Measurements from ENCODE around the gene JMJD6.

The JMJD6 gene

DNA sequence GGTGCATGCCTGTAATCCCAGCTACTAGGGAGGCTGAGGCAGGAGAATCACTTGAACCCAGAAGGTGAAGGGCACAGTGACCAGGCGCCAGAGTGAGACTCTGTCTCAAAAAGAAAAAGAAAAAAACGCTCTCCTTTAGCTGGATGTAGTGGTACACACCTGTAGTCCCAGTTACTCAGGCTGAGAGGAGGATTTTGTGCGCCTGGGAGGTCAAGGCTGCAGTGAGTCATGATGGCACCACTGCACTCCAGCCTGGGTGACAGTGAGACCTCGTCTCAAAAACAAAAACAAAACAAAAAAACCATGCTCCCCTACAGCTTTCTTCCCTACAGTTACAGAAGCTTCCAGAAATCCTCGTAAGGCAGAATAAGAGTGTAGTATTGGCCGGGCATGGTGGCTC is 49.8 kb downstream of the JMJD6 start:
- H3K4me1 ChIP-seq (ENCODE audit: control insufficient read depth, insufficient read depth, low read length): peaks cover 30% of the 10 kb centered on the region

DNA sequence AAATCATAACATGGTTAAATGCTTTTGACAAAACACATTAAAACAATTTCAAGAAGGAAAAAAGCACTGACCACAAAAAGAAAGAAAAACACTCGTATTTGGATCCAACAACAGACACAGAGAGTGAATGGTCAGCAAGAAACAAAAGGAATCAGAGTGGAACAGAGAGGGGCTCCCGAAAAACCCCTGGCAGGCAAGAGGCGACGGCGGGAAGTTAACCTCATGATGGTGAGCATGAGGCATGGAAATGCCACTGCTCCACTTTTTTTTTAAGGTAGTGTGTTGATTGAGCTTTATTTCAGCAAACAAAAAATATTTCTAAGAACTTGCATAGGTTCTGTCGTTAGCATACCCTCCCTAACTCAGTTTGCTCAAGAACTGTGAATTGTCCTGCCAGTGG is 50.8 kb downstream of the JMJD6 start:
- Histone ChIP-seq H3K9me3 (ENCODE audit: control insufficient read depth, low read length) (no peaks in the 10 kb centered on the region), H3K27me3 (ENCODE audit: control insufficient read depth, insufficient read depth, low read length) (no peaks in the 10 kb centered on the region), H3K4me3 (ENCODE audit: low read length) (no peak overlapping the region), H3K4me1 (ENCODE audit: control insufficient read depth, insufficient read depth, low read length) (peaks cover 26% of the 10 kb centered on the region), H3K9ac (ENCODE audit: low read length) (no peak overlapping the region), H3K36me3 (ENCODE audit: control insufficient read depth, insufficient read depth, low read length) (no peaks in the 10 kb centered on the region)

More for the DNA sequence above, 49.8 kb downstream of the JMJD6 start:
- no peaks in the 10 kb centered on the region for H3K27me3 ChIP-seq (ENCODE audit: control insufficient read depth, insufficient read depth, low read length)
- no peak overlapping the region for H3K9ac ChIP-seq (ENCODE audit: low read length)
- H3K9me3 ChIP-seq (ENCODE audit: control insufficient read depth, low read length): no peaks in the 10 kb centered on the region
- H3K4me3 ChIP-seq (ENCODE audit: low read length): no peak overlapping the region
- H3K36me3 ChIP-seq (ENCODE audit: control insufficient read depth, insufficient read depth, low read length): no peaks in the 10 kb centered on the region

DNA sequence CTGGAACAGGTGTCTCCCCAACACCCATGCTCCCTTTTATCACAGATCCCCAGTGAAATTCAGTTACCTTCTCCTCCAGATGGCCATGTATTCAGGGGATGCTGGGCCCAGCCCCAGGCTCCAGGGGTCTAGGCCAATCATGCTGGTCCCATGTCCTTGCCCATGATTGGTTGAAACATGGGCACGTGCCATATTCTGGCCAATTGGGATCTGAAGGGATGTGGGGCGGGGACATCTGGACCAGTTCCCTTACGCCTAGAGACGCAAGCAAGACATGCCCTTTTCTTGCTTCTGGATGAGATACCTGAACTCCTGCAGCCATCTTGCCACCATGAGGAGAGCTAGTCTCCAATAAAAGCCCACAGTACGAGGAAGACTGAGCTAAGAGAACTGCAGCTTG is 51.8 kb downstream of the JMJD6 start:
- Histone ChIP-seq H3K36me3 (ENCODE audit: control insufficient read depth, insufficient read depth, low read length) (no peaks in the 10 kb centered on the region), H3K9ac (ENCODE audit: low read length) (no peak overlapping the region), H3K4me1 (ENCODE audit: control insufficient read depth, insufficient read depth, low read length) (peaks cover 32% of the 10 kb centered on the region), H3K9me3 (ENCODE audit: control insufficient read depth, low read length) (no peaks in the 10 kb centered on the region), H3K4me3 (ENCODE audit: low read length) (no peak overlapping the region), H3K27me3 (ENCODE audit: control insufficient read depth, insufficient read depth, low read length) (no peaks in the 10 kb centered on the region)

DNA sequence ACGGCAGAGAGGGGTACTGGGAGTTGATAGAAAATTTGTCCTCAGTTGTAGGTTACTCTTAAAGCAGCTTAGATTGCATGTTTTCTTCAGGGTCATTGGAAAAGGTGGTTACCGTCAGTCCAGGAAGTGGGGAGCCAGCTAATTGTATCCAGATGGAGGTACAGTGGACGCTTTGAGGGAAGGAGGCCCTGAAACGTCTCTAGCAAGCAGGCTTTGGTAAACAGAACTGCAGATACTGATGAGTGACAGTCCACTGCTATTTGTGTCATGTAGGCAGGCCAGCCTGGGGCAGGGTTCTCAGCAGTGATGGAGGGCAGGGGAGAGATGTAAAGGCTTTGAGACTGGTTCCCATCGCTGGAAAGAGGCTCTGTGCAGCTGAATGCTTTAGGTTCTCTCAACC is 52.7 kb downstream of the JMJD6 start:
- Histone ChIP-seq H3K4me1 (ENCODE audit: control insufficient read depth, insufficient read depth, low read length) (peaks cover 28% of the 10 kb centered on the region), H3K27me3 (ENCODE audit: control insufficient read depth, insufficient read depth, low read length) (no peaks in the 10 kb centered on the region), H3K9ac (ENCODE audit: low read length) (no peak overlapping the region), H3K9me3 (ENCODE audit: control insufficient read depth, low read length) (no peaks in the 10 kb centered on the region), H3K4me3 (ENCODE audit: low read length) (no peak overlapping the region), H3K36me3 (ENCODE audit: control insufficient read depth, insufficient read depth, low read length) (no peaks in the 10 kb centered on the region)

DNA sequence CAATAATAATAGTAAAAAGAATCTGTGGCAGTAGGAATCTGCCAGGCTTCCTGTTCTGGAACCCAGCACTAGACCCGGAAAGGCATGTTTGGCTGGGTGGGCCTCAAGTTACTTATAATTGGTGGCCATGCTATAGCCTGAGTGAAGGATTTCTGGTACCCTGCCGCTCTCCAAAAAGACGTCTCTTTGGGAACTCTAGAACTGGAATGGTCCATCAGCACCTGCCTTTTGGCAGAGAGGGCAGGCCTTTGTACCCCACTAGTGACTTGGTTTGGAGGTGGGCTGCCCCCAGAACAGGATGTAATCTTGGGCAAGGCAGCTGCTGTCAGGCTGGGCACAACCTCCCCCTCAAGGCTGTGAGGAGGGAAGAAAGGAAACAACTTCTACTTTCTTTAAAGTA is 53.5 kb downstream of the JMJD6 start:
- Histone ChIP-seq H3K36me3 (ENCODE audit: control insufficient read depth, insufficient read depth, low read length) (no peaks in the 10 kb centered on the region), H3K4me3 (ENCODE audit: low read length) (no peak overlapping the region), H3K27me3 (ENCODE audit: control insufficient read depth, insufficient read depth, low read length) (no peaks in the 10 kb centered on the region), H3K9ac (ENCODE audit: low read length) (no peak overlapping the region), H3K4me1 (ENCODE audit: control insufficient read depth, insufficient read depth, low read length) (peaks cover 20% of the 10 kb centered on the region), H3K9me3 (ENCODE audit: control insufficient read depth, low read length) (no peaks in the 10 kb centered on the region)

DNA sequence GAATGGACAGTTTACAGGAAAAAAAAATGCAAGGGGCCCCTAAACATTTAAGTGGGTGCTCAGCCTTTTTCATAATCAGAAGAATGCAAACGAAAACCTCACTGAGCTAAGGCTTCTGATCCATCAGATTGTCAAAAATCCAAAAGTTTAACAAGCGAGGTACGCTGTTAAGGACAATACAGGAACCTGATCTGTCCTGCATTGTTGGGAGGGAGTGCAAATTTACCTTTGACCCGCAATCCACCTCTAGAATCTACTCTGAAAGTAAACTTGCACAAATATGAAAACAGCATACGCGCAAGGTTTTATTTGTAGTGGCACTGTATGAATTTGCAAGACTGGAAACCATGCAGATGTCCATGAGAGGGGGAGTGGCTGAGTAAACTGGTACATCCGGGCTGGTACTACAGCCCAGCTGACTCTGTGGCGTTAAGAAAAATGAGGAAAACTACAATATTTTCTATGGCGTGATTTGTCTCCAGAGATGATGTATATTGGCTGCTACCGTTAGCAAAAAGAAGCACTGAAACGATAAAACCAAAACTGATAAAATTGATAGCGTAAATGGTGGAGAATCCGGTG is 54.0 kb downstream of the JMJD6 start:
- Histone ChIP-seq H3K36me3 (ENCODE audit: control insufficient read depth, insufficient read depth, low read length) (no peaks in the 10 kb centered on the region), H3K9ac (ENCODE audit: low read length) (peak overlapping the region; percentile 81), H3K4me3 (ENCODE audit: low read length) (peak overlapping the region; percentile 68), H3K4me1 (ENCODE audit: control insufficient read depth, insufficient read depth, low read length) (peaks cover 18% of the 10 kb centered on the region), H3K27me3 (ENCODE audit: control insufficient read depth, insufficient read depth, low read length) (no peaks in the 10 kb centered on the region), H3K9me3 (ENCODE audit: control insufficient read depth, low read length) (no peaks in the 10 kb centered on the region)

DNA sequence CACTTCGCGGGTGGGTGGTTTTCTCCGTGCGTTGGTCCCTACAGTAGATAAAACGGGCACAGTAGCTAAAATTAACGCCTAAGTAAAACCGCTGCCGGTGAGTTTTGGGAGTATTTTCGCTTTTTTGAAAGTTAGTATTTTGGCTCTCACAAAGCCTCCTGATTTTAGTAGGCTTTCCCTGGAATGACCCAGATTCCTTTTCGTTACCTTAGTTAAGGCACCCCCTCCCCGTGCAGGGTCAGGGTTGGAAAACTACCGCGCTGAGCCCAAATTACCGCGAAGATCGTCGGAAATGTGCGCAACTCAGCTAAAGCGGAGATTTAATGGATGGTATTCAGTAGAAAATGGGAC is 54.5 kb downstream of the JMJD6 start:
- Histone ChIP-seq H3K36me3 (ENCODE audit: control insufficient read depth, insufficient read depth, low read length) (no peaks in the 10 kb centered on the region), H3K9ac (ENCODE audit: low read length) (peak overlapping the region; percentile 81), H3K27me3 (ENCODE audit: control insufficient read depth, insufficient read depth, low read length) (no peaks in the 10 kb centered on the region), H3K4me3 (ENCODE audit: low read length) (peak overlapping the region; percentile 68), H3K4me1 (ENCODE audit: control insufficient read depth, insufficient read depth, low read length) (peaks cover 18% of the 10 kb centered on the region), H3K9me3 (ENCODE audit: control insufficient read depth, low read length) (no peaks in the 10 kb centered on the region)

DNA sequence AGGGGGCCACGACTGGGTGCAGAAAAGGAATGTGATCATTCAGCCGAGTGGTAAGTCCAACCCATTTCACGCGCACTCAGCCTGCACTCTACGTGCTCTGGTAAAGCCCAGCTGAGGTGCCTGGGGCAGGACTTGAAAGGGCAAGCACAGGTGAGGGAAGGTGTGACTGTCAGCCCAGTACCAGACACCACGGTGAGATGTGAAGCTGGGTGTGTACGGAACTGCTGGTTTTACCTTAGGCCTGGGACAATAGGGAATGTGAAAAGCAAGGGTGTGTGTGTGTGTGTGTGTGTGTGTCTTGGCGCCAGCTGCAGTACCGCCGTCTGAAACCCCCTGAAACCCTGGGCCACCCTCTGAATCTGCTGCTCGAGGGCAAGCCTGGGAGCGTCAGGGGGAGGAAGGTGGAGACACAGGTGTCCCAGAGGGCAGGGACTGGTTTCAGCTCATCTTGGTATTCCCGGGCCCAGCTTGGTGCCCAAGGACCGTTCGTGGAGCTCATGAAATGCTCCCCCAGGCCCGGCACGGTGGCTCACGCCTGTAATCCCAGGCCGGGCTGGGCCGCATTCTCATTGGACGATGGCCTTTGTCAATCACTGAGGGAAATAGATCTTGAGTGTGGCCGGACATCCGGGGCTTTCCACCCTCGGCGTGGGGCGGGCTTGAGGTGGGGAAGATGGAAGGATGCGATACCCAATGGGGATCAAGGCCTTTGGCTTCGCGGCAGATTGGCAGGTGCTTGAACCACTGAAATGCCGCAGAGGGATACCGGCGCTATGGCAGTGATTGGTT is 55.1 kb downstream of the JMJD6 start:
- H3K27me3 ChIP-seq (ENCODE audit: control insufficient read depth, insufficient read depth, low read length): no peaks in the 10 kb centered on the region
- H3K4me3 ChIP-seq (ENCODE audit: low read length): peak overlapping the region; percentile 68
- H3K36me3 ChIP-seq (ENCODE audit: control insufficient read depth, insufficient read depth, low read length): no peaks in the 10 kb centered on the region
- H3K4me1 ChIP-seq (ENCODE audit: control insufficient read depth, insufficient read depth, low read length): peaks cover 18% of the 10 kb centered on the region
- H3K9ac ChIP-seq (ENCODE audit: low read length): peak overlapping the region; percentile 81
- H3K9me3 ChIP-seq (ENCODE audit: control insufficient read depth, low read length): no peaks in the 10 kb centered on the region

DNA sequence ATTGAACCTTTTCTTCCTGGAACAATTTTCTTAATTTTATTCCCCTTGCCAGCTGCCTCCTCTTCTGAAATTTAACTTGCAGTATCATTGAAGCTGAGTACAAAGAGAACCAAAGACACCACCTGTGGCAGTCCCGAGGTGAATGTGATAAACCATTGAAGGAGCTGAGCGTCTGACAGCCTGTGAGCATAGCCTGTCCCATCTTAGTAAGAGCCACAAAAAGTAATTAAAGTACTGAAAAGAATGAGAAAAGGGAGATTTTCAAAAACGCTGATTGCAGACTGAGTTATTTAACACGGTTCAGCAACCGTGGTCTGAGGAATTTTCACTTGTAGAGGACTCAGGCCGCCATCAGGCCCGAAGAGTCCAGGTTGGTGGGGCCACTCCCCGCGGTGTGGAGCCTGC is 55.7 kb downstream of the JMJD6 start:
- peaks cover 18% of the 10 kb centered on the region for H3K4me1 ChIP-seq (ENCODE audit: control insufficient read depth, insufficient read depth, low read length)
- peak overlapping the region; percentile 20 for H3K4me3 ChIP-seq (ENCODE audit: low read length)
- H3K9me3 ChIP-seq (ENCODE audit: control insufficient read depth, low read length): no peaks in the 10 kb centered on the region
- no peaks in the 10 kb centered on the region for H3K36me3 ChIP-seq (ENCODE audit: control insufficient read depth, insufficient read depth, low read length)
- H3K9ac ChIP-seq (ENCODE audit: low read length): peak overlapping the region; percentile 74
- no peaks in the 10 kb centered on the region for H3K27me3 ChIP-seq (ENCODE audit: control insufficient read depth, insufficient read depth, low read length)

DNA sequence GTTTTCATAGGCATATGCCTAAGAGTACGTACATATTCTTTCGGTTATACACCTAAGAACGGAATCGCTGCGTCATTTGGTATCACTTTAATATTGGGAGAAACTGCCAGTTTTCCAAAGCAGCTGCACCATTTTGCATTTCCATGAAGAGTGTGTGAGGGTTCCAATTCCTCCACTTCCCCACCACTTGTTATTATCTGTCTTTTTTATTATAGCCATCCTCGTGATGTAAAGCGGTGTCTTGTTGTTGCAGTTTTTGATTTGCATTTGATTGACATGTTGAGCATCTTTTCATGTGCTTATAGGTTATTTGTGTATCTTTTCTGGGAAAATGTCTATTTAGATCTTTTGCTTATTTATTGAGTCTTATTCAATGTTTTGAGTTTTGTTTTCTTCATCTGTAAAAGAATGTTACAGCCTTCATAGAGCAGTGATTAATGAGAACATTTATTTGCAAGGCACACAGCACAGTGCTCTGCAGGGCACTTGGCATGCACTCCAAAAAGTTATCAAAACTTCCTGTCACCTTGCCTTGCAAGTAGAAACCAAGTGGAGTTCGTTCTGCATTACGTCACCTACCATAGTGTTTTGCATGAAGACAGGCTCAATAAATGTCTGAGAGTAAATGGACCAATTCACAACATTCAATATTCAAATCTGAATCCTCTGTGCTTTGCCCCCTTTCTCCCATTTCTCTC is 56.2 kb downstream of the JMJD6 start:
- Histone ChIP-seq H3K36me3 (ENCODE audit: control insufficient read depth, insufficient read depth, low read length) (no peaks in the 10 kb centered on the region), H3K4me1 (ENCODE audit: control insufficient read depth, insufficient read depth, low read length) (peaks cover 18% of the 10 kb centered on the region), H3K27me3 (ENCODE audit: control insufficient read depth, insufficient read depth, low read length) (no peaks in the 10 kb centered on the region), H3K9ac (ENCODE audit: low read length) (peak overlapping the region; percentile 74), H3K4me3 (ENCODE audit: low read length) (peak overlapping the region; percentile 20), H3K9me3 (ENCODE audit: control insufficient read depth, low read length) (no peaks in the 10 kb centered on the region)

All from mucosa of stomach (tissue), 1 donor.